ENCODE measurements around the gene PSMA5.
A peak's percentile ranks its signal among the peaks of the same experiment; 100 is the strongest.
"Not testable (repeated sequence)": the region's sequence is repeated elsewhere in the genome, so short reads cannot be mapped to it uniquely, and the experiment has no call there.

PSMA5 gene

GRCh38 chr1:109426281-109427170, at the start of gene PSMA5:
Gene PSMA5, minus strand, starts transcription at chr1:109426448. Its CDS starts 118 bp downstream, at chr1:109426330.
- DNase-seq (ENCODE audit: low spot score), result peak; percentile 94

GRCh38 chr1:109475261-109475660, 49.0 kb upstream of the PSMA5 start:
- DNase-seq (ENCODE audit: low spot score), result no peak

- no peak for DNase-seq (ENCODE audit: low spot score)
These were observed 48.4 kb upstream of the PSMA5 start for GRCh38 chr1:109474697-109475096.

GRCh38 chr1:109473284-109474057, 47.2 kb upstream of the PSMA5 start:
- DNase-seq (ENCODE audit: low spot score), result not testable (repeated sequence)

GRCh38 chr1:109472779-109473178, 46.5 kb upstream of the PSMA5 start:
- no peak for DNase-seq (ENCODE audit: low spot score)

GRCh38 chr1:109470245-109470644, 44.0 kb upstream of the PSMA5 start:
- no peak for DNase-seq (ENCODE audit: low spot score)

- DNase-seq (ENCODE audit: low spot score), result no peak
These were observed 42.7 kb upstream of the PSMA5 start for GRCh38 chr1:109468903-109469302.

- no peak for DNase-seq (ENCODE audit: low spot score)
These were observed 41.8 kb upstream of the PSMA5 start for GRCh38 chr1:109468061-109468460.

GRCh38 chr1:109467301-109467777, 41.1 kb upstream of the PSMA5 start:
- DNase-seq (ENCODE audit: low spot score), result no peak

- peak; percentile 80 for DNase-seq (ENCODE audit: low spot score)
These were observed 40.4 kb upstream of the PSMA5 start, which contains the start of gene SYPL2 for GRCh38 chr1:109466452-109467300. Gene SYPL2, plus strand, starts transcription at chr1:109466546. Its CDS starts 298 bp downstream, at chr1:109466844.

GRCh38 chr1:109466125-109466451, 39.8 kb upstream of the PSMA5 start:
- no peak for DNase-seq (ENCODE audit: low spot score)

GRCh38 chr1:109457819-109458218, 31.6 kb upstream of the PSMA5 start:
- no peak for DNase-seq (ENCODE audit: low spot score)

- no peak for DNase-seq (ENCODE audit: low spot score)
These were observed 28.4 kb upstream of the PSMA5 start for GRCh38 chr1:109454497-109455133.

- no peak for DNase-seq (ENCODE audit: low spot score)
These were observed 21.3 kb upstream of the PSMA5 start for GRCh38 chr1:109447524-109447923.

- DNase-seq (ENCODE audit: low spot score), result not testable (repeated sequence)
These were observed 19.9 kb upstream of the PSMA5 start for GRCh38 chr1:109445949-109446695.

GRCh38 chr1:109444346-109444745, 18.1 kb upstream of the PSMA5 start:
- no peak for DNase-seq (ENCODE audit: low spot score)

GRCh38 chr1:109443476-109443875, 17.2 kb upstream of the PSMA5 start:
- no peak for DNase-seq (ENCODE audit: low spot score)

GRCh38 chr1:109441069-109441468, 14.8 kb upstream of the PSMA5 start:
- DNase-seq (ENCODE audit: low spot score), result no peak

GRCh38 chr1:109438798-109439297, 12.6 kb upstream of the PSMA5 start:
- DNase-seq (ENCODE audit: low spot score), result no peak

GRCh38 chr1:109434484-109434883, 8.2 kb upstream of the PSMA5 start:
- DNase-seq (ENCODE audit: low spot score), result no peak

- no peak for DNase-seq (ENCODE audit: low spot score)
These were observed 7.1 kb upstream of the PSMA5 start for GRCh38 chr1:109433322-109433721.
